CD4-positive, alpha-beta memory T cell (primary cell): ENCODE results near the gene RHBDF1. TPM values are rescaled to one million over a fixed set of nuclear protein-coding genes. Genes with fewer than 3 reads are reported as not detected.
"Not testable (repeated sequence)": the region's sequence is repeated elsewhere in the genome, so short reads cannot be mapped to it uniquely, and the experiment has no call there.

Experiments
- CTCF ChIA-PET: fragments of 350-600 bp; sonication (Branson Sonifier 250); formaldehyde crosslinking; loops from one replicate; lab custom pipeline; 2021; ENCODE audit warnings: inconsistent platforms; ENCODE audit not compliant: partially characterized antibody; lab: Charles Lee
- POLR2A ChIA-PET: fragments of 350-600 bp; sonication (Branson Sonifier 250); formaldehyde crosslinking; loops from one replicate; lab custom pipeline; 2021; ENCODE audit not compliant: partially characterized antibody; lab: Charles Lee
- DNase-seq, 5 donors: peaks; one replicate each; pipeline versions ENCODE4 v3.0.0 to v3.0.0-alpha.2; 2020 to 2022; ENCODE audit warnings: mixed read lengths in 1 of 5
- H3K27ac ChIP-seq: one replicate; pipeline ENCODE4 v1.7.0; 2013; ENCODE audit warnings: low read depth, low read length
- H3K27me3 ChIP-seq: 2 replicates; pipeline ENCODE4 v1.7.0; 2013; ENCODE audit warnings: mild to moderate bottlenecking, low read length, moderate library complexity; ENCODE audit not compliant: insufficient read depth
- H3K36me3 ChIP-seq: 2 replicates; pipeline ENCODE4 v1.7.0; 2013; ENCODE audit warnings: mild to moderate bottlenecking, low read length, moderate library complexity; ENCODE audit not compliant: insufficient read depth
- H3K4me1 ChIP-seq: 2 replicates; pipeline ENCODE4 v1.7.0; 2013; ENCODE audit warnings: mild to moderate bottlenecking, low read length, moderate library complexity; ENCODE audit not compliant: insufficient read depth
- H3K4me3 ChIP-seq, 2 donors: one replicate each; pipeline ENCODE4 v1.7.0; 2013; ENCODE audit warnings: low read length in 2 of 2, mild to moderate bottlenecking in 1 of 2
- H3K9me3 ChIP-seq, 2 donors: one replicate each; pipeline ENCODE4 v1.7.0; 2013; ENCODE audit warnings: low read length in 2 of 2, control low read depth in 1 of 2; ENCODE audit not compliant: control insufficient read depth in 1 of 2
- H3K27ac Mint-ChIP-seq, 7 donors: one replicate each; pipeline ENCODE4 v1.8.0; 2020 to 2021; ENCODE audit warnings: mixed read lengths in 7 of 7, mild to moderate bottlenecking in 6 of 7, inconsistent platforms in 3 of 7, moderate library complexity in 3 of 7
- H3K27me3 Mint-ChIP-seq, 2 donors: one replicate each; pipeline ENCODE4 v1.8.0; 2020 to 2021; ENCODE audit warnings: mixed read lengths in 2 of 2
- H3K36me3 Mint-ChIP-seq, 2 donors: one replicate each; pipeline ENCODE4 v1.8.0; 2020 to 2021; ENCODE audit warnings: mixed read lengths in 2 of 2, inconsistent platforms in 1 of 2, mild to moderate bottlenecking in 1 of 2
- H3K4me1 Mint-ChIP-seq, 4 donors: one replicate each; pipeline ENCODE4 v1.8.0; 2020 to 2021; ENCODE audit warnings: mixed read lengths in 4 of 4, mild to moderate bottlenecking in 1 of 4
- H3K4me3 Mint-ChIP-seq, 8 donors: one replicate each; pipeline ENCODE4 v1.8.0; 2020 to 2021; ENCODE audit warnings: mixed read lengths in 8 of 8, mild to moderate bottlenecking in 7 of 8, moderate library complexity in 6 of 8, inconsistent platforms in 3 of 8
- H3K9me3 Mint-ChIP-seq, 8 donors: one replicate each; pipeline ENCODE4 v1.8.0; 2020 to 2021; ENCODE audit warnings: mixed read lengths in 8 of 8, mild to moderate bottlenecking in 5 of 8, inconsistent platforms in 3 of 8, moderate library complexity in 1 of 8
- intact Hi-C: fragments of 100-400 bp; cut with micrococcal nuclease; formaldehyde crosslinking; loops from one replicate; pipeline ENCODE4 v1.15.1; 2023
- polyA plus RNA-seq, 2 donors: library from polyadenylated mRNA; unstranded; fragments of 300-500 nt; fragmentation: Illumina TruSeq; gene quantifications; one replicate each; pipeline ENCODE4 v1.2.3, GENCODE V29; 2021
- total RNA-seq, 2 experiments: library from RNA; stranded (reverse); gene quantifications; one replicate each; pipeline ENCODE4 v1.2.3, GENCODE V29; 2021

RHBDF1 gene
- total and polyA plus RNA-seq, 4 experiments from 2014 or later: not detected

DNA sequence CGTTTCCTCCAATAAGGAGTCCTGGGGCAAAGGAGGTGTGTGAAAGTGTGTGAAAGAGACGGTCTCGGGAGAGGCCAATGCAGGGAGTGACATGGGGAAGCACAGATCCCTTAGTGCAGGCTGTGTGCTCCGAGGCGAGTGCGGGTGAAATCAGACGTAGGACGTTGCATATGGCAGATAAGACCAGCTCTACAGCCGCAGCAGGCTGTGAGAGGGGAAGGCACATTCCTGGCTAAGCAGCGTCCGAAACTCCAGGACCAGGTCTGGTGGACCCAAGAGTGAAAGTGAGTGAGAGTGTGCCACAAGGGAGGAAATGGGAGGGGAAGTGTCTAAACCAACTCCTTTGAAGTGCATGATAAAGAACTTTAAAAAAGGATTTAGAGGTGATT lies 30.4 kb downstream of the RHBDF1 start:
- no peak overlapping the region for H3K27ac ChIP-seq
- peaks cover 42 to 44% of the 10 kb centered on the region in 2 donors for H3K36me3 Mint-ChIP-seq
- DNase-seq: no peak
- H3K27me3 Mint-ChIP-seq: no peaks in the 10 kb centered on the region
- H3K9me3 Mint-ChIP-seq: no peaks in the 10 kb centered on the region
- intact Hi-C loops: no loop called here
- H3K27me3 ChIP-seq: no peaks in the 10 kb centered on the region
- peaks cover 30% of the 10 kb centered on the region for H3K4me1 ChIP-seq
- no peak overlapping the region for H3K4me3 ChIP-seq
- ChIA-PET POLR2A (no interaction called here), CTCF (interaction anchor here (0.6 kb wide), 1 partner anchor 55 kb away, joined by 3 read pairs; no protein-coding TSS in a partner anchor)
- no peak overlapping the region for H3K4me3 Mint-ChIP-seq
- H3K4me1 Mint-ChIP-seq: peaks cover 31 to 46% (median 38%) of the 10 kb centered on the region in 4 donors
- peaks cover 23% of the 10 kb centered on the region for H3K36me3 ChIP-seq
- H3K9me3 ChIP-seq: no peaks in the 10 kb centered on the region
- H3K27ac Mint-ChIP-seq: peak overlapping the region; percentile 8 to 84 (median 56)

- H3K4me1 ChIP-seq: peaks cover 30% of the 10 kb centered on the region
- POLR2A ChIA-PET: no interaction called here
- H3K9me3 ChIP-seq: no peaks in the 10 kb centered on the region
- Mint-ChIP-seq H3K36me3 (peaks cover 40 to 41% of the 10 kb centered on the region in 2 donors), H3K4me1 (peaks cover 31 to 45% (median 38%) of the 10 kb centered on the region in 4 donors), H3K9me3 (no peaks in the 10 kb centered on the region), H3K27ac (peak overlapping the region in 3 of 7 donors; percentile 28 to 84 (median 50)), H3K27me3 (no peaks in the 10 kb centered on the region), H3K4me3 (no peak overlapping the region)
- H3K27me3 ChIP-seq: no peaks in the 10 kb centered on the region
- peaks cover 21% of the 10 kb centered on the region for H3K36me3 ChIP-seq
- DNase-seq: no peak
- CTCF ChIA-PET: interaction anchor here (0.6 kb wide), 1 partner anchor 55 kb away, joined by 3 read pairs; no protein-coding TSS in a partner anchor
- no peak overlapping the region for H3K4me3 ChIP-seq
- no peak overlapping the region for H3K27ac ChIP-seq
- intact Hi-C loops: no loop called here
Observed at GRCh38 chr16:41439-42068, 30.9 kb downstream of the RHBDF1 start.

GRCh38 chr16:38941-39892 lies 33.2 kb downstream of the RHBDF1 start:
- ChIA-PET CTCF (interaction anchor here (0.7 to 1.8 kb wide), 6 partner anchors 10 to 323 kb away, joined by 3 to 12 read pairs (median 5); partner anchors contain the start of genes POLR3K and SNRNP25), POLR2A (interaction anchor here (0.7 to 2.4 kb wide), 3 partner anchors 14 to 196 kb away, joined by 3 to 22 read pairs (median 4); partner anchors contain the start of genes FAM234A, POLR3K and SNRNP25)
- Mint-ChIP-seq H3K9me3 (no peaks in the 10 kb centered on the region), H3K4me3 (peak overlapping the region in 7 of 8 donors; percentile 32 to 67 (median 51)), H3K27me3 (no peaks in the 10 kb centered on the region), H3K36me3 (peaks cover 21 to 22% of the 10 kb centered on the region in 2 donors), H3K27ac (peak overlapping the region; percentile 31 to 90 (median 80)), H3K4me1 (peaks cover 34 to 50% (median 43%) of the 10 kb centered on the region in 4 donors)
- Histone ChIP-seq H3K27ac (peak overlapping the region; percentile 23), H3K27me3 (no peaks in the 10 kb centered on the region), H3K9me3 (no peaks in the 10 kb centered on the region), H3K36me3 (no peaks in the 10 kb centered on the region), H3K4me1 (peaks cover 30% of the 10 kb centered on the region), H3K4me3 (no peak overlapping the region)
- peak; percentile 49 to 79 (median 52) for DNase-seq
- intact Hi-C loops: no loop called here

GRCh38 chr16:38206-38605 lies 34.2 kb downstream of the RHBDF1 start:
- H3K27ac Mint-ChIP-seq: peak overlapping the region in 5 of 7 donors; percentile 43 to 86 (median 70)
- H3K9me3 ChIP-seq, H3K27ac ChIP-seq, DNase-seq, H3K36me3 ChIP-seq, H3K27me3 ChIP-seq, H3K4me3 ChIP-seq, intact Hi-C loops, H3K27me3 Mint-ChIP-seq, H3K9me3 Mint-ChIP-seq: not testable (repeated sequence)
- H3K4me3 Mint-ChIP-seq: peak overlapping the region in 1 of 8 donors; percentile 44
- H3K4me1 Mint-ChIP-seq: peaks cover 30 to 51% (median 42%) of the 10 kb centered on the region in 4 donors
- peaks cover 30% of the 10 kb centered on the region for H3K4me1 ChIP-seq
- peaks cover 14 to 15% of the 10 kb centered on the region in 2 donors for H3K36me3 Mint-ChIP-seq
- ChIA-PET CTCF (interaction anchor here (0.8 to 1.8 kb wide), 4 partner anchors 15 to 325 kb away, joined by 3 to 12 read pairs (median 6); partner anchors contain the start of genes POLR3K and SNRNP25), POLR2A (interaction anchor here (0.7 to 2.4 kb wide), 3 partner anchors 15 to 197 kb away, joined by 3 to 22 read pairs (median 4); partner anchors contain the start of genes FAM234A, POLR3K and SNRNP25)

DNA sequence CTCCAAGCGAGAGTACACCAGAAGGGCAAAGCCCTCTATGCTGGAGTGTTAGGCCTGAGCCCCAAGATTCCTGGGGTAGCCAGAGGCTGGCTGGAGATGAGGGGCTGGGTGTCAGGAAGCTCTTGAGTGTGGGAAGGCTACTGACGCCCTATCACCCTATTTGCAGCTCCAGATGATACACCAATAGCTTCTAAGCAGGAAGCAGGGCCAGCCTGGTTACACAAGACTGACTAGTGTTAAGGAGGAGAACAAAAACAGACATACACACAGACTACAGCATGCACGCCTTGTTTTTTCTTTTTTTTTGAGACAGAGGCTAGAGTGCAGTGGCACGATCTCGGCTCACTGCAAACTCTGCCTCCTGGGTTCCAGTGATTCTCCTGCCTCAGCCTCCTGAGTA lies 34.9 kb downstream of the RHBDF1 start:
- DNase-seq: no peak
- H3K9me3 Mint-ChIP-seq: no peaks in the 10 kb centered on the region
- ChIA-PET POLR2A (no interaction called here), CTCF (no interaction called here)
- peaks cover 25% of the 10 kb centered on the region for H3K4me1 ChIP-seq
- H3K36me3 Mint-ChIP-seq: peaks cover 8% of the 10 kb centered on the region in 2 donors
- peak overlapping the region in 1 of 7 donors; percentile 64 for H3K27ac Mint-ChIP-seq
- H3K9me3 ChIP-seq: no peaks in the 10 kb centered on the region
- H3K4me1 Mint-ChIP-seq: peaks cover 24 to 45% (median 36%) of the 10 kb centered on the region in 4 donors
- H3K27me3 ChIP-seq: no peaks in the 10 kb centered on the region
- H3K4me3 Mint-ChIP-seq: no peak overlapping the region
- no peak overlapping the region for H3K27ac ChIP-seq
- no peaks in the 10 kb centered on the region for H3K27me3 Mint-ChIP-seq
- H3K4me3 ChIP-seq: no peak overlapping the region
- intact Hi-C loops: no loop called here
- no peaks in the 10 kb centered on the region for H3K36me3 ChIP-seq

DNA sequence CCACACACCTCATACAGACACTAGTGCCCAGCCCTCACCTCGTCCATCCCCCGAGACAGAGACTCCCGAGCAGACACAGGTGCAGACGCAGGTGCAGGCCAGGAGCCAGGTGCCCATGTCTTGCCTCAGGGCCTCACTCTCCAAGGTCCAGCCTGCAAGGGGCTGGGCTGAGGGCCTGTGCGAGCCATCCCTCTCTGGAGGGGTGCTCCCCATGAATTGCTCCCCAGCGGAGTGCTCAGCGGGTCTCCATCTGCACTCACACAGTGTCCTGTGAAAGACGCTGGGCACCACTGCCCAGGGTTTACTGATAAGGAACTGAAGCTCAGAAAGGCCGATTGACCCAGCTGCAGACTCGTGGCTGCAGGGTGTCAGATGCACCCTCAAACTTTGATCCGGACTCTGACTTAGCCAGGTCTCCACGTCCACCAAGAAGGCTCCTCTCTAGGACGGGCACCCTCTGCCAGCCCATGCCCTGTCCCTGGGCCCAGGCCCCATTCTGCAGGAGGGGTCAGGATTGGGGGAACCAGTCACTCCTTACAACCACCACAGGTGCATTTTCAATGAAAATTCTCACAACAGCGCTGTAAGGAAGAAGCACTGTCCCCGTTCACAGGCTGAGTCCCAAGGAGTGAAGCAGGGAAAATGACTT lies 36.0 kb downstream of the RHBDF1 start:
- H3K4me3 ChIP-seq: no peak overlapping the region
- H3K4me1 ChIP-seq: peaks cover 17% of the 10 kb centered on the region
- H3K9me3 ChIP-seq: no peaks in the 10 kb centered on the region
- no peak overlapping the region for H3K4me3 Mint-ChIP-seq
- no peaks in the 10 kb centered on the region for H3K9me3 Mint-ChIP-seq
- peak overlapping the region in 5 of 7 donors; percentile 31 to 68 (median 47) for H3K27ac Mint-ChIP-seq
- H3K27me3 Mint-ChIP-seq: no peaks in the 10 kb centered on the region
- intact Hi-C loops: no loop called here
- H3K27ac ChIP-seq: no peak overlapping the region
- H3K36me3 ChIP-seq: no peaks in the 10 kb centered on the region
- no peaks in the 10 kb centered on the region for H3K36me3 Mint-ChIP-seq
- POLR2A ChIA-PET: no interaction called here
- no peak for DNase-seq
- CTCF ChIA-PET: no interaction called here
- peaks cover 16 to 35% (median 27%) of the 10 kb centered on the region in 4 donors for H3K4me1 Mint-ChIP-seq
- H3K27me3 ChIP-seq: no peaks in the 10 kb centered on the region
